SU-DHL-6 (cell line): Measurements from ENCODE around the gene C14orf93.
"Not testable (repeated sequence)": the region's sequence is repeated elsewhere in the genome, so short reads cannot be mapped to it uniquely, and the experiment has no call there.

Source experiments
- H2AFZ ChIP-seq: fragments of 200-600 bp; sonication (generic); 2 replicates; pipeline ENCODE4 v1.6.1; 2014; ENCODE audit warnings: low read depth, mild to moderate bottlenecking, moderate library complexity, mixed read lengths, antibody characterized with exemption, low read length; ENCODE audit not compliant: severe bottlenecking
- H3F3A ChIP-seq: fragments of 200-600 bp; shearing (Covaris generic); 2 replicates; pipeline ENCODE4 v1.6.0; 2016; ENCODE audit warnings: antibody characterized with exemption, mild to moderate bottlenecking; ENCODE audit not compliant: insufficient read depth
- H3K27ac ChIP-seq: fragments of 200-600 bp; sonication (generic); 2 replicates; pipeline ENCODE4 v1.5.1; 2016; ENCODE audit warnings: low read depth, mild to moderate bottlenecking, low read length, moderate library complexity, mixed read lengths
- H3K27me3 ChIP-seq: fragments of 200-600 bp; sonication (generic), shearing (Covaris generic); 2 replicates; pipeline ENCODE4 v1.6.0; 2014; ENCODE audit warnings: mild to moderate bottlenecking, low read length
- H3K36me3 ChIP-seq: fragments of 200-600 bp; sonication (generic); 2 replicates; pipeline ENCODE4 v1.6.1; 2014; ENCODE audit warnings: mild to moderate bottlenecking, low read length, mixed read lengths
- H3K4me2 ChIP-seq: fragments of 300-600, 200-600 bp; shearing (Covaris generic), sonication (generic); 2 replicates; pipeline ENCODE4 v1.6.0; 2014; ENCODE audit warnings: low read length, low read depth, mild to moderate bottlenecking; ENCODE audit not compliant: poor library complexity, severe bottlenecking
- H3K4me3 ChIP-seq: fragments of 200-600 bp; sonication (generic); 2 replicates; pipeline ENCODE4 v1.5.1; 2014; ENCODE audit warnings: antibody characterized with exemption, low read length, mild to moderate bottlenecking, mixed read lengths; ENCODE audit not compliant: insufficient read depth, poor library complexity, severe bottlenecking
- H3K79me2 ChIP-seq: fragments of 200-600 bp; sonication (generic); 2 replicates; pipeline ENCODE4 v1.6.1; 2014; ENCODE audit warnings: mild to moderate bottlenecking, low read length, moderate library complexity; ENCODE audit not compliant: insufficient read depth
- H3K9ac ChIP-seq: fragments of 200-600 bp; sonication (generic); 2 replicates; pipeline ENCODE4 v1.7.0; 2014; ENCODE audit warnings: mild to moderate bottlenecking, low read length
- H3K9me2 ChIP-seq: fragments of 200-600 bp; sonication (generic); replicated peaks from 2 replicates; pipeline ENCODE4 v1.6.1; 2014; ENCODE audit warnings: low read length; ENCODE audit not compliant: insufficient read depth
- H3K9me3 ChIP-seq: fragments of 200-600 bp; sonication (generic); 2 replicates; pipeline ENCODE4 v1.6.1; 2014; ENCODE audit warnings: low read length, mixed read lengths; ENCODE audit not compliant: insufficient read depth
- H4K20me1 ChIP-seq: fragments of 200-600 bp; sonication (generic); 2 replicates; pipeline ENCODE4 v1.6.1; 2014; ENCODE audit warnings: low read depth, mild to moderate bottlenecking, antibody characterized with exemption, low read length, moderate library complexity, mixed read lengths
- CTCF ChIP-seq: fragments of 200-600 bp; sonication (generic); IDR thresholded peaks from one replicate; pipeline ENCODE4 v1.5.1; 2017; ENCODE audit warnings: antibody characterized with exemption, mild to moderate bottlenecking, low read length, moderate library complexity; ENCODE audit not compliant: insufficient read depth, poor library complexity, severe bottlenecking
- EZH2phosphoT487 ChIP-seq: fragments of 200-600 bp; sonication (generic), shearing (Covaris generic); conservative IDR thresholded peaks from 2 replicates; pipeline ENCODE4 v1.6.1; 2018; ENCODE audit warnings: mild to moderate bottlenecking, antibody characterized with exemption, low read length, moderate library complexity, mixed read lengths

The C14orf93 gene

GRCh38 chr14:23006544-23007419, 3.2 kb downstream of the C14orf93 start:
- peak overlapping the region; percentile 88 for H3K9ac ChIP-seq
- H3K27me3 ChIP-seq = no peaks in the 10 kb centered on the region
- peaks cover 43% of the 10 kb centered on the region for H3F3A ChIP-seq

DNA sequence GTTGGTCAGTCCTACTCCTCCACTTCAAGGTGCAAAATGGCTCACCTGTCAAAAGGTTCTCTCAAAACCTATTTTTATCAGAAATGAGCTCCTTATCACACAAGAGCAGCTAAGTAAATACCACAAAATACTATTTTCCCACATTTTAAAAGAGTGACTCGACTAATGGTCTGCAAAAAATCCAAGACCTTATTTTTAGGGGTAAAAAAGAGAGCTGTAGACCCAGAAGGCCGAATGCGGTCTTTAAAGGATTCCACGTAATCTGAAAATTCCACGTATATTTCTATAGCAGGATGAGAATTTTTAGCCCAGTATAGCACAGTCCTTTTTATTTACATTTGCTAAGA, 3.8 kb downstream of the C14orf93 start:
- TF ChIP-seq CTCF = no peak
- no peak for TF ChIP-seq EZH2phosphoT487
- H3K9ac ChIP-seq = peak overlapping the region; percentile 88
- H3K4me3 ChIP-seq = peak overlapping the region; percentile 61
- peak overlapping the region; percentile 78 for H3K4me2 ChIP-seq
- H3K79me2 ChIP-seq = no peaks in the 10 kb centered on the region
- H3F3A ChIP-seq = peaks cover 40% of the 10 kb centered on the region
- no peaks in the 10 kb centered on the region for H4K20me1 ChIP-seq
- H3K9me3 ChIP-seq = no peaks in the 10 kb centered on the region
- peak overlapping the region; percentile 75 for H3K27ac ChIP-seq
- no peaks in the 10 kb centered on the region for H3K9me2 ChIP-seq
- peak overlapping the region; percentile 45 for H2AFZ ChIP-seq
- H3K27me3 ChIP-seq = no peaks in the 10 kb centered on the region
- no peaks in the 10 kb centered on the region for H3K36me3 ChIP-seq

More at GRCh38 chr14:23006544-23007419, 3.2 kb downstream of the C14orf93 start:
- Histone ChIP-seq H3K9me3 (no peaks in the 10 kb centered on the region), H3K36me3 (no peaks in the 10 kb centered on the region), H3K79me2 (no peaks in the 10 kb centered on the region), H3K4me3 (peak overlapping the region; percentile 61), H3K9me2 (no peaks in the 10 kb centered on the region), H3K27ac (peak overlapping the region; percentile 84), H3K4me2 (peak overlapping the region; percentile 78), H4K20me1 (no peaks in the 10 kb centered on the region), H2AFZ (peak overlapping the region; percentile 70)
- TF ChIP-seq CTCF (no peak), EZH2phosphoT487 (no peak)

GRCh38 chr14:23005451-23006187, 4.3 kb downstream of the C14orf93 start:
- H3K27me3 ChIP-seq = no peaks in the 10 kb centered on the region
- H3K9me2 ChIP-seq = no peaks in the 10 kb centered on the region
- H3F3A ChIP-seq = peaks cover 40% of the 10 kb centered on the region
- H2AFZ ChIP-seq = peak overlapping the region; percentile 45
- H3K4me3 ChIP-seq = peak overlapping the region; percentile 61
- H3K36me3 ChIP-seq = no peaks in the 10 kb centered on the region
- H3K27ac ChIP-seq = 0 out of 2 replicates have a peak overlapping the region, but pooled peaks have one; percentile 75
- peak overlapping the region; percentile 78 for H3K4me2 ChIP-seq
- peak overlapping the region; percentile 88 for H3K9ac ChIP-seq
- H3K9me3 ChIP-seq = no peaks in the 10 kb centered on the region
- TF ChIP-seq CTCF (no peak), EZH2phosphoT487 (no peak)
- no peaks in the 10 kb centered on the region for H4K20me1 ChIP-seq
- no peaks in the 10 kb centered on the region for H3K79me2 ChIP-seq

GRCh38 chr14:23004274-23004673, 5.7 kb downstream of the C14orf93 start:
- H3K27ac ChIP-seq, H3K36me3 ChIP-seq, H3K9me3 ChIP-seq, H3K9me2 ChIP-seq, H3K4me2 ChIP-seq, H2AFZ ChIP-seq, H3K27me3 ChIP-seq, H3K4me3 ChIP-seq, H3K79me2 ChIP-seq, H3K9ac ChIP-seq, H4K20me1 ChIP-seq: not testable (repeated sequence)
- peaks cover 27% of the 10 kb centered on the region for H3F3A ChIP-seq
